GM18502 (cell line): ENCODE data around the gene JAK2.

Experiments
- ATAC-seq: cut with Tn5 transposase; IDR thresholded peaks from one replicate; pipeline ENCODE4 v1.9.1; 2021; ENCODE audit warnings: mild to moderate bottlenecking; ENCODE audit not compliant: unreplicated experiment, poor library complexity

The JAK2 gene

GRCh38 chr9:5113994-5114748, 129.1 kb downstream of the JAK2 start:
- ATAC-seq, result no peak

GRCh38 chr9:5122116-5122515, 137.0 kb downstream of the JAK2 start:
- no peak for ATAC-seq

GRCh38 chr9:5122516-5122915, 137.4 kb downstream of the JAK2 start:
- no peak for ATAC-seq

- ATAC-seq, result no peak
Observed at GRCh38 chr9:5140151-5140550, 155.1 kb downstream of the JAK2 start.

GRCh38 chr9:5144217-5144616, 159.1 kb downstream of the JAK2 start:
- ATAC-seq, result no peak

GRCh38 chr9:5146241-5146640, 161.2 kb downstream of the JAK2 start:
- no peak for ATAC-seq
